ENCODE results near the gene CDCA4. TPM values are rescaled to one million over a fixed set of nuclear protein-coding genes. Genes with fewer than 3 reads are reported as not detected.

Gene CDCA4
- total and polyA plus RNA-seq, 10 donors: 5.8 to 15.1 (median 8.6) TPM

DNA sequence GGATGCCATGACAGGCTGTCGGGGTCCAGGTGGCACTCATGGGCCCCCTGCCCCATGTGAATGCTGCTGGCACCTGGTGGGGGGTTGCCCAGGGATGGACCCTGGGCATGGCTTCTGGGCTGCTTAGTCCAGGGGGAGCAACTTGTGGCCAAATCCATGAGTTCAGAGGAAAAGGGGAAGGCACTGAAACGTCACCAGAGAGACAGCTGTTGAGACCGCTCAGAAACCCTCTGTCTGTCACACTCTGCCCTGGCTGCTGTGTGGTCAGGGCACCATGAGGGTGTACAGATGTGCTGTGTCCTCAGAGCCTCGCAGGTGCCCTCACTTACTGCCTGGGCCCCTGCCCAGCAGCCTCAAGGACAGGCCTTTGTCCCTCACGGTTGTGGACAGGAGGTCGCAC is 25.9 kb downstream of the CDCA4 start:
- no peak overlapping the region for H3K27ac ChIP-seq
- 76 to 87% (median 80%) methylated on average over 5 to 6 of the region's 6 CpGs for WGBS, 5 donors
- H3K4me3 ChIP-seq: no peak overlapping the region
- no peak for TF ChIP-seq POLR2AphosphoS5 (IDR thresholded peaks at IDR 0.05)
- TF ChIP-seq POLR2A (IDR thresholded peaks at IDR 0.05): no peak
- TF ChIP-seq, protein P1, sequence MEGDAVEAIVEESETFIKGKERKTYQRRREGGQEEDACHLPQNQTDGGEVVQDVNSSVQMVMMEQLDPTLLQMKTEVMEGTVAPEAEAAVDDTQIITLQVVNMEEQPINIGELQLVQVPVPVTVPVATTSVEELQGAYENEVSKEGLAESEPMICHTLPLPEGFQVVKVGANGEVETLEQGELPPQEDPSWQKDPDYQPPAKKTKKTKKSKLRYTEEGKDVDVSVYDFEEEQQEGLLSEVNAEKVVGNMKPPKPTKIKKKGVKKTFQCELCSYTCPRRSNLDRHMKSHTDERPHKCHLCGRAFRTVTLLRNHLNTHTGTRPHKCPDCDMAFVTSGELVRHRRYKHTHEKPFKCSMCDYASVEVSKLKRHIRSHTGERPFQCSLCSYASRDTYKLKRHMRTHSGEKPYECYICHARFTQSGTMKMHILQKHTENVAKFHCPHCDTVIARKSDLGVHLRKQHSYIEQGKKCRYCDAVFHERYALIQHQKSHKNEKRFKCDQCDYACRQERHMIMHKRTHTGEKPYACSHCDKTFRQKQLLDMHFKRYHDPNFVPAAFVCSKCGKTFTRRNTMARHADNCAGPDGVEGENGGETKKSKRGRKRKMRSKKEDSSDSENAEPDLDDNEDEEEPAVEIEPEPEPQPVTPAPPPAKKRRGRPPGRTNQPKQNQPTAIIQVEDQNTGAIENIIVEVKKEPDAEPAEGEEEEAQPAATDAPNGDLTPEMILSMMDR (IDR thresholded peaks at IDR 0.05 in 8 of 11, conservative IDR thresholded peaks at IDR 0.05 in 3 of 11): no peak
- intact Hi-C loops (cut with DNase I; ENCODE audit: low total_unique reads): no loop called here
- no peak for DNase-seq
- peaks cover 0 to 5% (median 0%) of the 10 kb centered on the region in 8 donors for H3K9me3 ChIP-seq
- no peaks in the 10 kb centered on the region for H3K4me1 ChIP-seq
- H3K27me3 ChIP-seq (replicated peaks in 1 of 7): no peaks in the 10 kb centered on the region
- peaks cover 0 to 43% (median 3%) of the 10 kb centered on the region in 6 donors for H3K36me3 ChIP-seq

DNA sequence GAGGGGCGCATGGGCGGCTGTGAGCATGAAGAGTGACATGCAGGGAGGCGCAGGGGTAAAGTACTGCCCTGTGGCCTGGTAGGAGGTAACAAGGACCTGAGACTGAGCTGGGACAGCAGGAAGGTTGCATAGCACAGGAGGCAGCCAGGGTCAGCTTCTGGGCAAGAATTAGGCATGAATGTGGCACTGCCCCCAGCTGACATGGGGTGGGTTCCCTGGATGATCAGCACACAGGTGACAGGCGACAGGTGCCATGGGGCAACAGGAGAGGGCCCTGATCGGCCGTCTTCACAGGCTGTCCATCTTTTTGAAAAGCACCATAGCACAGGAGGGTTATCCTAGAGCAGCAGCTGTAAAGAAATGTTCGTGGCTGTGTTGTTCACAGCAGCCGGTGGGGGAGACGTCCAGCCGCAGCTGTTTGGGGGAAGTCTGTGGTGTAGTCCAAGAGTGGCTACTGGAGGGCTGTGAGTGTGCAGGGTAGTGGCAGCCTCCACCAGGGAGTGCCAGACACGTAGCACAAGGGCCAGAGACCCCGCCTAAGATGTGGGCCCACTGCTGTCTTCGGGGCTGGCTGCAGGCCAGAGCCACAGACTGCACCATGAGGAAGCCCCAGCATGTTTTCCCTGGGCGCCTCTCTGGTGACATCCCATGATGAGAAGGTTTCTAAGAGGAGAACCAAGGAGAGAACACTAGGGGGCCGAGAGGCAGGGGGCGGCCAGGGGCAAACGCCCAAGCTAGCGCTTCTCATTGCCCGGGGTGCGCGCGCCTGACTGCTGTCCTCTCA is 26.9 kb downstream of the CDCA4 start:
- Histone ChIP-seq H3K27ac (no peak overlapping the region), H3K9me3 (no peaks in the 10 kb centered on the region), H3K27me3 (replicated peaks in 1 of 7) (no peaks in the 10 kb centered on the region), H3K4me3 (no peak overlapping the region), H3K4me1 (no peaks in the 10 kb centered on the region), H3K36me3 (peaks cover 0 to 43% (median 3%) of the 10 kb centered on the region in 6 donors)
- 72 to 87% (median 80%) methylated on average over 15 to 22 of the region's 22 CpGs for WGBS, 5 donors
- DNase-seq: peak; percentile 52
- intact Hi-C loops (cut with DNase I; ENCODE audit: low total_unique reads): no loop called here
- TF ChIP-seq, protein P1 (IDR thresholded peaks at IDR 0.05 in 8 of 11, conservative IDR thresholded peaks at IDR 0.05 in 3 of 11): no peak
- no peak for TF ChIP-seq POLR2AphosphoS5 (IDR thresholded peaks at IDR 0.05)
- TF ChIP-seq POLR2A (IDR thresholded peaks at IDR 0.05): no peak

DNA sequence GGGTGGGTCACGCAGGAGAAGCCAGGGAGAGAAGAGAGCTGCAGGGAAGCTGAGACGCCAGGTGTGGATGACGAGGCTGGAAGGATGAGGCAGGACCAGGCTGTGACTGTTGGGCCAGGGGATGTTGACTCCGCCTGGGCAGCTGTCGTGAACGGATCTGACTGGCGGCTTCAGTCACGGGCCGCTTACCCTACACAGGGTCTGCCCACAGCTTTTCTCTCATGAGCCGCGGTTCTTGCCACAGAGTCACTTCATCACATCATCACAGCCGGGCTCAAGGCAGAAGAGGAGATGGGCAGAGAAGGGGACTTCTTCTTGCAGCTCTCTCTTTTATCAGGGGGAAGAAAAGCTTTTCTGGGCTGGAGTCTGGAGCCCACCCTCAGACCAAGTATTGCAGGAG is 27.6 kb downstream of the CDCA4 start:
- Histone ChIP-seq H3K4me3 (no peak overlapping the region), H3K9me3 (no peaks in the 10 kb centered on the region), H3K27ac (no peak overlapping the region), H3K4me1 (no peaks in the 10 kb centered on the region), H3K27me3 (replicated peaks in 1 of 7) (no peaks in the 10 kb centered on the region), H3K36me3 (peaks cover 0 to 43% (median 3%) of the 10 kb centered on the region in 6 donors)
- WGBS, 5 donors: 90 to 95% (median 92%) methylated on average over 10 to 12 of the region's 12 CpGs
- intact Hi-C loops (cut with DNase I; ENCODE audit: low total_unique reads): no loop called here
- DNase-seq: no peak
- TF ChIP-seq POLR2A (IDR thresholded peaks at IDR 0.05) (no peak), POLR2AphosphoS5 (IDR thresholded peaks at IDR 0.05) (no peak)
- TF ChIP-seq, protein P1 (IDR thresholded peaks at IDR 0.05 in 8 of 11, conservative IDR thresholded peaks at IDR 0.05 in 3 of 11): no peak

DNA sequence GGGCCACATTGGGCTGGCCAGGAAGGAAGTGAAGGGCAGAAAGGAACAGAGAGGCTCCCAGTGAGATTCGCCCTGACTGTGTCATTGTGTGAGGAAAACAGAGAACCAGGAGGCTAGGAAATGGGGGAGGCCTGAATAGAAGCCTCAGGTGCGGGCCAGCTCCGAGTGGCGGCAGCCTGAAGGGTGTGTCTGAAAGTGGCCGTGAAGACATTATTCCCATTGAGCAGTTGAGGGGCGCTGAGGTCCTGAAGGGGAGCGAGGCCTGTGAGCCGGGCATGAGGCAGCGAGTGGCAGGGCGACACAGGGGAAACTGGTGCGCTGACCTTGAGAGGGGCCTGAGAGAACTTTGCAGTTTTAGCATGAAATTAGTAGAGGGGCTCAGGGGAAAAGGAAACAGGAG is 28.4 kb downstream of the CDCA4 start:
- Histone ChIP-seq H3K36me3 (peaks cover 0 to 43% (median 3%) of the 10 kb centered on the region in 6 donors), H3K4me1 (peaks cover 0 to 3% (median 0%) of the 10 kb centered on the region in 6 donors), H3K27me3 (replicated peaks in 1 of 7) (no peaks in the 10 kb centered on the region), H3K27ac (no peak overlapping the region), H3K4me3 (no peak overlapping the region), H3K9me3 (no peaks in the 10 kb centered on the region)
- intact Hi-C loops (cut with DNase I; ENCODE audit: low total_unique reads): no loop called here
- DNase-seq: no peak
- 92 to 96% (median 96%) methylated on average over 11 of the region's 11 CpGs for WGBS, 5 donors
- TF ChIP-seq, protein P1 (IDR thresholded peaks at IDR 0.05 in 8 of 11, conservative IDR thresholded peaks at IDR 0.05 in 3 of 11): no peak
- TF ChIP-seq POLR2AphosphoS5 (IDR thresholded peaks at IDR 0.05) (no peak), POLR2A (IDR thresholded peaks at IDR 0.05) (no peak)

Data from spleen (tissue), 11 donors.